HCT116 (cell line): ENCODE data around the gene CARD18. TPM values are rescaled to one million over a fixed set of nuclear protein-coding genes. Genes with fewer than 3 reads are reported as not detected.

Source experiments
- ATAC-seq: fragments of 200-7000 bp; cut with Tn5 transposase; 2 replicates; pipeline ENCODE4 v1.9.1; 2020; ENCODE audit warnings: mild to moderate bottlenecking, moderate library complexity
- BruUV-seq: library from RNA; stranded (reverse); fragments of 400-500 nt; replicated peaks from 2 replicates; lab custom pipeline; 2021; lab: Mats Ljungman, UMichigan
- CTCF ChIA-PET: fragments of 300-600 bp; sonication (Branson Sonifier 250); formaldehyde crosslinking; loops from one replicate; lab custom pipeline; 2021; ENCODE audit warnings: antibody characterized with exemption; lab: Charles Lee
- POLR2A ChIA-PET: fragments of 300-600, 350-600 bp; sonication (Branson Sonifier 250); formaldehyde crosslinking; loops from one replicate; lab custom pipeline; 2021; ENCODE audit warnings: antibody characterized with exemption; lab: Charles Lee
- RAD21 ChIA-PET, 2 experiments: fragments of 300-600 bp; sonication (Branson Sonifier 250); formaldehyde crosslinking; loops; one replicate each; lab custom pipeline; 2023; ENCODE audit warnings: low total read pairs in 2 of 2; ENCODE audit not compliant: uncharacterized antibody in 2 of 2, unreplicated experiment in 2 of 2, low non-redundant PET in 1 of 2; lab: Charles Lee
- DNase-seq: peaks from one replicate; pipeline ENCODE4 v3.0.0-alpha.2; 2010; ENCODE audit warnings: low read depth, low spot score
- H2AFZ ChIP-seq: fragments of 200-600 bp; shearing (Covaris generic), sonication (generic); 2 replicates; pipeline ENCODE4 v1.6.1; 2017; ENCODE audit warnings: low read depth, mixed run types, mixed read lengths, antibody characterized with exemption, low read length; ENCODE audit not compliant: poor library complexity, severe bottlenecking
- H3K27ac ChIP-seq: 2 replicates; pipeline ENCODE4 v1.5.1; 2012; ENCODE audit warnings: low read depth, low read length
- H3K27me3 ChIP-seq: fragments of 200-600 bp; sonication (generic); 2 replicates; pipeline ENCODE4 v1.6.1; 2016; ENCODE audit warnings: mixed run types, low read length, mixed read lengths; ENCODE audit not compliant: insufficient read depth
- H3K36me3 ChIP-seq, 2 experiments: fragments of 200-500 bp in 1 of 2; fragments of 200-600 bp in 1 of 2; sonication (Bioruptor generic) in 1 of 2; sonication (generic) in 1 of 2; 2 replicates each; pipeline versions ENCODE4 v1.5.1 to v1.6.1; 2014 to 2016; ENCODE audit warnings: low read length in 2 of 2, inconsistent platforms in 1 of 2, mixed read lengths in 1 of 2, mixed run types in 1 of 2; ENCODE audit not compliant: insufficient read depth in 2 of 2, control insufficient read depth in 1 of 2
- H3K4me1 ChIP-seq, 2 experiments: fragments of 200-600 bp in 1 of 2; sonication (generic) in 1 of 2; 2 replicates each; pipeline versions ENCODE4 v1.5.1 to v1.6.1; 2012 to 2017; ENCODE audit warnings: low read length in 2 of 2, inconsistent platforms in 1 of 2, mild to moderate bottlenecking in 1 of 2, mixed read lengths in 1 of 2, mixed run types in 1 of 2, moderate library complexity in 1 of 2; ENCODE audit not compliant: insufficient read depth in 2 of 2, control insufficient read depth in 1 of 2
- H3K4me2 ChIP-seq: fragments of 200-600 bp; sonication (generic); 2 replicates; pipeline ENCODE4 v1.6.1; 2017; ENCODE audit warnings: mixed run types, low read length, mixed read lengths
- H3K4me3 ChIP-seq, 2 experiments: fragments of 200-600 bp in 1 of 2; sonication (generic) in 1 of 2; replicated peaks in 1 of 2; 2 replicates each; pipeline ENCODE4 v1.5.1; 2011 to 2016; ENCODE audit warnings: low read length in 2 of 2, control low read depth in 1 of 2, low read depth in 1 of 2, mild to moderate bottlenecking in 1 of 2, mixed read lengths in 1 of 2, mixed run types in 1 of 2
- H3K79me2 ChIP-seq: fragments of 200-600 bp; sonication (generic); 2 replicates; pipeline ENCODE4 v1.6.1; 2017; ENCODE audit warnings: mild to moderate bottlenecking, mixed run types, low read length, moderate library complexity, mixed read lengths; ENCODE audit not compliant: insufficient read depth
- H3K9ac ChIP-seq: fragments of 200-600 bp; sonication (generic); 2 replicates; pipeline ENCODE4 v1.6.1; 2016; ENCODE audit warnings: low read length, mixed read lengths
- H3K9me2 ChIP-seq: fragments of 200-600 bp; sonication (generic), shearing (Covaris generic); 2 replicates; pipeline ENCODE4 v1.6.1; 2017; ENCODE audit warnings: mixed run types, mild to moderate bottlenecking, moderate library complexity; ENCODE audit not compliant: insufficient read depth
- H3K9me3 ChIP-seq, 2 experiments: fragments of 200-500 bp in 1 of 2; fragments of 200-600 bp in 1 of 2; sonication (Bioruptor generic) in 1 of 2; sonication (generic) in 1 of 2; 2 replicates each; pipeline ENCODE4 v1.6.1; 2014 to 2017; ENCODE audit warnings: low read length in 2 of 2, mixed read lengths in 2 of 2, inconsistent platforms in 1 of 2, low read depth in 1 of 2, mild to moderate bottlenecking in 1 of 2, mixed run types in 1 of 2, moderate library complexity in 1 of 2; ENCODE audit not compliant: control insufficient read depth in 1 of 2, insufficient read depth in 1 of 2
- H4K20me1 ChIP-seq: fragments of 200-600 bp; sonication (generic), shearing (Covaris generic); 2 replicates; pipeline ENCODE4 v1.6.1; 2017; ENCODE audit warnings: mixed run types, mild to moderate bottlenecking, moderate library complexity; ENCODE audit not compliant: insufficient read depth
- CBX3 ChIP-seq: IDR thresholded peaks from 2 replicates; pipeline ENCODE4 v1.6.1; 2012; ENCODE audit warnings: low read depth
- CEBPB ChIP-seq: IDR thresholded peaks from 2 replicates; pipeline ENCODE4 v1.6.1; 2012; ENCODE audit warnings: low read depth
- CTCF ChIP-seq, 3 experiments: fragments of 200-600 bp in 1 of 3; sonication (generic) in 1 of 3; IDR thresholded peaks in 2 of 3; conservative IDR thresholded peaks in 1 of 3; 2 replicates each; pipeline ENCODE4 v1.5.1; 2012 to 2017; ENCODE audit warnings: low read depth in 2 of 3, low read length in 2 of 3, antibody characterized with exemption in 1 of 3, borderline replicate concordance in 1 of 3, control low read depth in 1 of 3, mild to moderate bottlenecking in 1 of 3, mixed read lengths in 1 of 3, mixed run types in 1 of 3, moderate library complexity in 1 of 3; ENCODE audit not compliant: insufficient read depth in 1 of 3
- EGR1 ChIP-seq: IDR thresholded peaks from 2 replicates; pipeline ENCODE4 v1.6.1; 2012; ENCODE audit warnings: low read depth
- ELF1 ChIP-seq: IDR thresholded peaks from 2 replicates; pipeline ENCODE4 v1.6.1; 2012; ENCODE audit warnings: low read depth, borderline replicate concordance
- EZH2 ChIP-seq: fragments of 200-600 bp; sonication (generic); IDR thresholded peaks from 2 replicates; pipeline ENCODE4 v1.6.1; 2017; ENCODE audit warnings: antibody characterized with exemption, mixed run types
- FOSL1 ChIP-seq: IDR thresholded peaks from 2 replicates; pipeline ENCODE4 v1.6.1; 2012; ENCODE audit warnings: low read depth
- JUND ChIP-seq: IDR thresholded peaks from 2 replicates; pipeline ENCODE4 v1.6.1; 2012
- POLR2A ChIP-seq: IDR thresholded peaks from 2 replicates; pipeline ENCODE4 v1.7.0; 2011; ENCODE audit warnings: borderline replicate concordance; ENCODE audit not compliant: insufficient read depth, insufficient read length; ENCODE audit errors: extremely low read depth
- POLR2AphosphoS5 ChIP-seq: IDR thresholded peaks from 2 replicates; pipeline ENCODE4 v1.6.1; 2011; ENCODE audit warnings: mild to moderate bottlenecking, low read depth, low read length, moderate library complexity
- RAD21 ChIP-seq: IDR thresholded peaks from 2 replicates; pipeline ENCODE4 v1.6.1; 2012; ENCODE audit warnings: low read depth, mild to moderate bottlenecking
- SIN3A ChIP-seq: IDR thresholded peaks from 2 replicates; pipeline ENCODE4 v1.6.1; 2012; ENCODE audit warnings: low read depth
- SP1 ChIP-seq: IDR thresholded peaks from 2 replicates; pipeline ENCODE4 v1.6.1; 2012; ENCODE audit warnings: low read depth
- SRF ChIP-seq: IDR thresholded peaks from 2 replicates; pipeline ENCODE4 v1.6.1; 2012; ENCODE audit warnings: low read depth
- TCF7L2 ChIP-seq: IDR thresholded peaks from 2 replicates; pipeline ENCODE4 v1.7.0; 2011; ENCODE audit warnings: borderline replicate concordance, inconsistent platforms; ENCODE audit not compliant: insufficient read depth, insufficient read length; ENCODE audit errors: extremely low read depth
- YY1 ChIP-seq: IDR thresholded peaks from 2 replicates; pipeline ENCODE4 v1.6.1; 2011; ENCODE audit warnings: low read length, low read depth, moderate library complexity, mild to moderate bottlenecking; ENCODE audit not compliant: insufficient replicate concordance; ENCODE audit errors: extremely low read depth
- ZFX ChIP-seq: fragments of 450-650 bp; IDR thresholded peaks from 2 replicates; pipeline ENCODE4 v1.6.1; 2017
- ZNF274 ChIP-seq: fragments of 200-500 bp; sonication (Bioruptor generic); IDR thresholded peaks from 2 replicates; pipeline ENCODE4 v1.6.1; 2014; ENCODE audit warnings: mild to moderate bottlenecking, low read depth, low read length, inconsistent platforms
- intact Hi-C: fragments of 100-400 bp; cut with micrococcal nuclease; formaldehyde crosslinking; loops from 2 replicates; pipeline ENCODE4 v1.10.0; 2022
- total RNA-seq: library from RNA; stranded (reverse); gene quantifications from one replicate; pipeline ENCODE4 v1.2.1, GENCODE V29; 2021; ENCODE audit not compliant: unreplicated experiment
- TF ChIP-seq, protein P1 (sequence below): IDR thresholded peaks from 2 replicates; pipeline ENCODE4 v1.6.1; 2012
- TF ChIP-seq, protein P2 (sequence below): IDR thresholded peaks from 2 replicates; pipeline ENCODE4 v1.6.1; 2011; ENCODE audit warnings: mild to moderate bottlenecking, low read length, moderate library complexity; ENCODE audit not compliant: insufficient replicate concordance; ENCODE audit errors: extremely low read depth

Gene CARD18
- total RNA-seq, 1 experiment from 2014 or later: not detected

DNA sequence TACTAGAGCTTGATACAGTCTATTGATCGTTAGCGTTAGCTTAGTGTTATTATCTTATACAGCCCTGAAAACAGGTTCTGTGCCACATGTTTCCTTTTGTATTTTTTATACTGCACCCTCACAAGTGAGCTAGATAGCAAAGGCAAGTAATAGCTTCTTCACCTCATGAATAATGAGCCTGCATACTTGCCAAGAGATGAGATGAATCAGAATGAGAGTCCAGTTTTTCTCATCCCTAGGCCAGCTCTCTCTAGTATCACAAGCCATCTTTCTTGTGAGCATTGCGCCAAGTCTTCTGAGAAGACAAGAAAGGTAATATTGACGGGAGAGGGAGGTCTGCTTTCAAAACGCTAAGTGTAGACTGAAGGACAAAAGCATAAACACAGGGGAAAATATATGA, 8.7 kb upstream of the CARD18 start:
- no peak for DNase-seq
- H3K27me3 ChIP-seq: no peaks in the 10 kb centered on the region

More for the DNA sequence above, 8.7 kb upstream of the CARD18 start:
- no peaks in the 10 kb centered on the region for H4K20me1 ChIP-seq
- H3K9me2 ChIP-seq: no peaks in the 10 kb centered on the region
- H3K9ac ChIP-seq: no peak overlapping the region
- RAD21 ChIA-PET: no interaction called here
- no peak overlapping the region for H3K4me2 ChIP-seq
- TF ChIP-seq, protein P1, sequence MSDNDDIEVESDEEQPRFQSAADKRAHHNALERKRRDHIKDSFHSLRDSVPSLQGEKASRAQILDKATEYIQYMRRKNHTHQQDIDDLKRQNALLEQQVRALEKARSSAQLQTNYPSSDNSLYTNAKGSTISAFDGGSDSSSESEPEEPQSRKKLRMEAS: no peak
- TF ChIP-seq EZH2 (no peak), ZNF274 (no peak), EGR1 (no peak), TCF7L2 (no peak), RAD21 (no peak), SP1 (no peak), FOSL1 (no peak), POLR2A (no peak), YY1 (no peak), JUND (no peak), SIN3A (no peak), CEBPB (no peak), ELF1 (no peak), ZFX (no peak), CBX3 (no peak), CTCF (IDR thresholded peaks at IDR 0.05 in 2 of 3, conservative IDR thresholded peaks at IDR 0.05 in 1 of 3; ENCODE audit: borderline replicate concordance in 1 of 3, insufficient read depth in 1 of 3, low read depth in 2 of 3, low read length in 2 of 3) (no peak), POLR2AphosphoS5 (no peak), SRF (no peak)
- TF ChIP-seq, protein P2, sequence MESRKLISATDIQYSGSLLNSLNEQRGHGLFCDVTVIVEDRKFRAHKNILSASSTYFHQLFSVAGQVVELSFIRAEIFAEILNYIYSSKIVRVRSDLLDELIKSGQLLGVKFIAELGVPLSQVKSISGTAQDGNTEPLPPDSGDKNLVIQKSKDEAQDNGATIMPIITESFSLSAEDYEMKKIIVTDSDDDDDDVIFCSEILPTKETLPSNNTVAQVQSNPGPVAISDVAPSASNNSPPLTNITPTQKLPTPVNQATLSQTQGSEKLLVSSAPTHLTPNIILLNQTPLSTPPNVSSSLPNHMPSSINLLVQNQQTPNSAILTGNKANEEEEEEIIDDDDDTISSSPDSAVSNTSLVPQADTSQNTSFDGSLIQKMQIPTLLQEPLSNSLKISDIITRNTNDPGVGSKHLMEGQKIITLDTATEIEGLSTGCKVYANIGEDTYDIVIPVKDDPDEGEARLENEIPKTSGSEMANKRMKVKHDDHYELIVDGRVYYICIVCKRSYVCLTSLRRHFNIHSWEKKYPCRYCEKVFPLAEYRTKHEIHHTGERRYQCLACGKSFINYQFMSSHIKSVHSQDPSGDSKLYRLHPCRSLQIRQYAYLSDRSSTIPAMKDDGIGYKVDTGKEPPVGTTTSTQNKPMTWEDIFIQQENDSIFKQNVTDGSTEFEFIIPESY: no peak
- TF ChIP-seq, all 23 proteins: peak for 0
- Histone ChIP-seq H2AFZ (no peak overlapping the region), H3K4me1 (no peaks in the 10 kb centered on the region), H3K9me3 (no peaks in the 10 kb centered on the region), H3K27ac (no peak overlapping the region), H3K79me2 (no peaks in the 10 kb centered on the region), H3K4me3 (no peak overlapping the region), H3K36me3 (no peaks in the 10 kb centered on the region)
- ChIA-PET POLR2A (no interaction called here), CTCF (no interaction called here)
- no TSS peak for BruUV-seq
- ATAC-seq: no peak
- intact Hi-C loops: no loop called here
